ENCODE results near the gene ASTN1.

- TF ChIP-seq POLR2A (IDR thresholded peaks at IDR 0.05; ENCODE audit: low read depth, low read length) = no peak
- TF ChIP-seq POLR2AphosphoS5 (IDR thresholded peaks at IDR 0.05; ENCODE audit: low read depth, low read length) = no peak
- TF ChIP-seq TAF1 (IDR thresholded peaks at IDR 0.05; ENCODE audit: low read depth, low read length) = no peak
- TF ChIP-seq PAX5 (IDR thresholded peaks at IDR 0.05; ENCODE audit: insufficient read depth, low read length, severe bottlenecking) = no peak
These were observed 260.3 kb downstream of the ASTN1 start for GRCh38 chr1:176904057-176904751.

All from GM12891 (cell line).